HG03457 (cell line): ENCODE measurements around the gene RNF169.
"Not testable (repeated sequence)": the region's sequence is repeated elsewhere in the genome, so short reads cannot be mapped to it uniquely, and the experiment has no call there.

ENCODE experiments used
- ATAC-seq: cut with Tn5 transposase; IDR thresholded peaks from one replicate; pipeline ENCODE4 v1.9.1; 2021; ENCODE audit warnings: moderate number of reproducible peaks; ENCODE audit not compliant: unreplicated experiment

RNF169 gene

GRCh38 chr11:74818283-74818946 lies 69.8 kb downstream of the RNF169 start:
- no peak for ATAC-seq

- ATAC-seq: no peak
These were observed 70.8 kb downstream of the RNF169 start for GRCh38 chr11:74819400-74819799.

DNA sequence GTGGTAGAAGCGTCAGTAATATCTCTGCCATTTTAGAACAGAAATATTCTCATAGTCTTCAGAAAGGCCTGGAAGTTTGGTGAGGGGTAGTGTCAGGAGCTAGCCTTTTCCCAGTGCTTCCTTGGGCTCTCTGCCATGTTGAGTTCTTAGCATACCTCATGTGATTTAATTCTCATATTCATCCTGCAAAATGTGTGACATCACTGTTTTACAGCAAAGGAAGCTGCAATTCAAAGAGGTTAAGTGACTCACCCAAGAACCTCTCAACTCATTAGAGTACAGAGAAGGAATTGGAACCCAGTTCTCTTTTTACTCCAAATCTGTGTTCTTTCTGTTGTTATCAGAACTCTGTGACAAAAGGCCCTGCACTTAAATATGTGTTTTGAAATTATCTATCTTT lies 72.1 kb downstream of the RNF169 start:
- ATAC-seq: no peak

DNA sequence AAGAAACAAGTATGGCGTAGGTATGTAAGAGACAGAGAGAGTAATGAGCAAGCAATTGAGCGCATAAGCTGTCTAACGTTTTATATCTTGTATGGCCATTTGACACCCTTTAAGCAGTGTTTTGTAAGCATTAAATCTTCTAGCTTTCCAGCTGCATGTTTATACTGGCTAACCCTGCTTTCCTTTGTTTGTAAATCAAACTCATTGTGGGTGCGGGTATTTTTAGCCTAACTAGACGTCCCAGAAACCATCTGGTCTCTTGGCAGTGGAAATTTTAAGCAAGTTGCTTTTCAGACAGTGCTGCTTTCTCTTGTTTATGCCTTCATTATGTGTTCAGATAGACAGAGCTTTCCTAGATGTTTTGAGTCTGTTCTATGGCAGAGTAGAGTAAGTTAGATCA lies 73.5 kb downstream of the RNF169 start:
- ATAC-seq: no peak

DNA sequence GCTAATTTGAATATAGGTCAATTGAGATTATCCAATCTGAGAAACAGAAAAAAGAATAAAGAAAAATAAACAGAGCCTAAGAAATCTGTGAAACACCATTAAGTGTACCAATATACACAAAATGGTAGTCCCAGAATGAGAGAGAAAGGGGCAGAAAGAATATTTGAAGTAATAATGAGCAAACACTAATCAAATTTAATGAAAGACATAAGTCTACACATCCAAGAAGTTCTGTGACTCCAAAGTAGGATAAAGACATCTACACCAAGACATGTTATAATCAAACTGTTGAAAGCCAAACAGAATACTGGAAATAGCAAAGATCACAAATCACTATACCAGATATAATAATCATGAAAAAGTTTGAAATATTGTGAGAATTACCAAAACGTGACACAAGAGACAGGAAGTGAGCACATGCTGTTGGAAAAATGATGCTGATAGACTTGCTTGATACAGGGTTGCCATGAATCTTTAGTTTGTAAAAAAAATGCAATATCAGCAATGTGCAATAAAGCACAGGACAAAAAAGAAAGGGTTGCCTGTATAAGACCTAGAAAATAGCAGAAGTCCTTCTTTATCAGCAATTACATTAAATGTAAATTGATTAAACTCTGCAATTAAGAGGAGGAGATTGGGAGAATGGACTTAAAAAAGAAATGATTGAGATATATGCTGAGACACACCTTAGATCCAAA lies 75.8 kb downstream of the RNF169 start:
- ATAC-seq: no peak

GRCh38 chr11:74825596-74825995 lies 76.9 kb downstream of the RNF169 start:
- not testable (repeated sequence) for ATAC-seq

GRCh38 chr11:74826901-74827300 lies 78.3 kb downstream of the RNF169 start:
- ATAC-seq: no peak

- ATAC-seq: no peak
These were observed 88.5 kb downstream of the RNF169 start for GRCh38 chr11:74837191-74837590.

DNA sequence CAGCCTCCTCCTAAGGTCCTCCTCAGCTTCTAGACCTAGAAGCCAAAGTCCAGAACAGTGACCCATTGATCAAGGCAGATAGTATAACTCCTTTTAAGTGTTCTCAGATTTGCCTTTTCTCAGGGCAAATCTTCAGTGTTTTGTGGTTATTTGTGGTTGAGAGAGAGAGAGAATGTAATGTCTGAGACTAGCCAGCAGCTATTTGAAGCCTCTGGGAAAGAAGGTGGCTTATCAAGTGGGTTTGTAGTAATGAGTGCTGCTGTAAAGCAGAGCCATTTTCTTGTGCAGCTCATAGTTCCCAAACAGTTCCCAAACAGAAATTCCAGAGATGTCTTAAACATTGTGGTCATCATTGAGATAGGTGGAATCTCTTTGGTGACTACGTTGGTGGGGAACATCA lies 89.5 kb downstream of the RNF169 start:
- ATAC-seq: no peak

DNA sequence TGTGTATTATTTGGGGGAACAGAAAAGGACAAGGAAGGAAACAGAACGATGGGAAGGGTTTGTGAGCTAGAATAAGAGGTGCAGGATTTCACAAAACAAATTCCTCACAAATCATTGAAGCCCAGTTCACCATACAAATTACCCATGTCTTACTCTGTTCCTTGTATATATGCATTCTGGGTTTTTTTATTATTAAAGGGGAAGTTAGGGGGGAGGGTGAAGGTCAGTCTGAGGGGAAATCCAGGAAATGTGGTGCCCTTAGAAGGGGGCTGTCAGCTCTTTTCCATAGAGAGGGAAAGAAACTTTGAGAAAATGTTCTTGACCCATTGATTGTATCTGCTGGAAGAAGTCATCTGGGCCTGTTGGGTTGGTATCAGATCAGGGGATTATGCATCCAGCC lies 90.8 kb downstream of the RNF169 start:
- ATAC-seq: no peak

GRCh38 chr11:74839971-74840370 lies 91.3 kb downstream of the RNF169 start:
- ATAC-seq: no peak

DNA sequence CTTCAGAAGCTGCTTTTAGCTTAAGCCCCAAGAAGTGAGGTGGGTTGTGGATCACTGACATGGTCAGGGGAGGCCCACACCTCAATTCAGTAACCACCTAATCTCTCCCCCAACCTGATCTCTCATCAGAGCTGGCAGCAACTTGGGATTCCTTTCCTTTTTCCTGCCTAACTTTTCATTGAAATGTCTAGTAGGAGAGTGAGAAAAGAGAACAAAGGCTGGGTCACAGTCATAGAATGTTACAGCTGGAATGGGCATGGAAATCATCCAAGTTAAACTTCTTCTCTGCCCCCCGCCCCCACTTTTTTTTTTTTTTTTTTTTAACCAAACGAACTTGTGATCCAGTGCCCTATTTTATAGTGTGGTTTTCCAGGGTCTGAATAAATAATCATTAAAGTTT lies 91.8 kb downstream of the RNF169 start:
- no peak for ATAC-seq

- no peak for ATAC-seq
These were observed 94.3 kb downstream of the RNF169 start for GRCh38 chr11:74842967-74843366.

- ATAC-seq: no peak
These were observed 95.4 kb downstream of the RNF169 start for GRCh38 chr11:74844072-74844471.

- no peak for ATAC-seq
These were observed 96.2 kb downstream of the RNF169 start for GRCh38 chr11:74844865-74845264.

DNA sequence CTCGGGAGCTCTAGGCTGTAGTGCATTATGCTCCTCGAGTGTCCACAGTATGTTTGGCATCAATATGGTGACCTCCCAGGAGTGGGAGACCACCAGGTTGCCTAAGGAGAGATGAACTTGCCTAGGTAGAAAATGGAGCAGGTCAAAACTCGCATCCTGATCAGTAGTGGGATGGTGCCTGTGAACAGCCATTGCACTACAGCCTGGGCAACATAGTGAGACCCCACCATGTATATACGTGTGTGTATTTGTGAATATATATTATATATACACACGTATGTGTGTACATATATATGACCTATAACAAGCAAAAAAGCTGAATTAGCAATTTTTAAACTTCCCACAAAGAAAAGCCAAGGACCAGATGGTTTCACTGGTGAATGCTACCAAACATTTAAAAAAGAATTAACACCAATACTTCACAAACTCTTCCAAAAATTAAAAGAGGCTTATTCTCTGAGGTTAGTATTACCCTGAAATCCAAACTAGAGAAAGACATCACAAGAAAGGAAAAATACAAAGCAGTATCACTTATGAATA lies 97.4 kb downstream of the RNF169 start:
- no peak for ATAC-seq

DNA sequence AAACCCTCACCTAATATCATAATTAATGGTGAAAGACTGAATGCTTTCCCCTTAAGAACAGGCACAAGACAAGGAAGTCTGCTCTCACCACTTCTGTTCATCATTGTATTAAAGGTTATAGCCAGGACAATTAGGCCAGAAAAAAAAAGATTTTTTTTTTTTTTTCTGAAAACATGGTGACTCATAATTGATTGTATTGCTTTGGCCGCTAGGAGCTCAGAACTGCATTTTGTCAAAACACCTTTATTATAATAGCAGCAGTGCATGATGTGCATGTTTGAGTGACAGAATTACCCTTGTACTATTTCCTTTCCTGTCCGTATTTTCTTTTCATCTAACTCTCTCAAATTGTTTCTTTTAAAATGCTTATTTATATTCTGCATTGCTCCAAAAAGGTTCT lies 98.1 kb downstream of the RNF169 start:
- ATAC-seq: no peak

DNA sequence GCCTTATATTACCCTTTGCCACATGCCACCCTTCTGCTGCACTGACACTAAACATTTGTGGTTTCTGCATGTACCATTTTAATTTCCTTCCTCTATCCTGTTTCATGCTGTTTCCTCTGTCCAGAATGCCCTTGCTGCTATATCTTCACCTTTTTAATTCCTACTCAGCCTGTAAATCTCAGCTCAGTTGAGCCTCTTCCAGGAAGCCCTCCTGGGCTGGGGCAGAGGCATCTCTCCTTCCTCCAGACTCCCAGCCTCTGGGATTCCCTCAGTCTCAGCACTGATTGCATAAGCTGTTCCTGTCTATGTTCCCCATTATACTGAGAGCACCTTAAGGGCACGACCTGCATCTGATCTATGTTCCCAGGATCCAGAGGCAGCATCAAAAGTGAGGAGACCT lies 98.7 kb downstream of the RNF169 start:
- no peak for ATAC-seq

- no peak for ATAC-seq
These were observed 99.2 kb downstream of the RNF169 start for GRCh38 chr11:74847895-74848294.

- ATAC-seq: no peak
These were observed 101.1 kb downstream of the RNF169 start for GRCh38 chr11:74849525-74850391.

- ATAC-seq: no peak
These were observed 104.6 kb downstream of the RNF169 start for GRCh38 chr11:74853223-74853622.

DNA sequence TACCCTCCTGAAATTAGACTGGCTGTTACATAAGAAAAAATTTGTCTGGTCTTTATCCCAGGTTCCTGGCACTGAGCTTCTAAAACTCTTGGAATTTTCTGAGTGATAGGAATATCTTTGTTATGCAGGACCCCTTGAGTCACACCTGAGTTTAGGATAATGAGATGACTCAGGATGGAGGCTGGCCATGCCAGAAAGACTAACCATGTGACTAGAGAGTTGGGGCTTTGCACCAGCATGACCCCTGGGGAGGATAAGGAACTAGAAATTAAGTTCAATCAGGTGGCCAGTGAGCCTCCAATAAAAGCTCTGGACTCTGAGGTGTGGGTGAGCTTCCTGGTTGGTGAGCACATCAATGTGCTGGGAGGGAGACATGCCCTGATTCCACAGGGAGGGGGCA lies 112.1 kb downstream of the RNF169 start:
- ATAC-seq: no peak
